HCT116 (cell line): ENCODE results near the gene OPN5. TPM values are rescaled to one million over a fixed set of nuclear protein-coding genes. Genes with fewer than 3 reads are reported as not detected.

Source experiments
- ATAC-seq: fragments of 200-7000 bp; cut with Tn5 transposase; 2 replicates; pipeline ENCODE4 v1.9.1; 2020; ENCODE audit warnings: mild to moderate bottlenecking, moderate library complexity
- Bru-seq: library from RNA; stranded (reverse); fragments of 400-500 nt; gene quantifications from one replicate; lab custom pipeline; 2021; lab: Mats Ljungman, UMichigan
- BruChase-seq, 2 experiments: library from RNA; stranded (reverse); fragments of 400-500 nt; gene quantifications; one replicate each; lab custom pipeline; 2021; lab: Mats Ljungman, UMichigan
- BruUV-seq: library from RNA; stranded (reverse); fragments of 400-500 nt; replicated peaks from 2 replicates; lab custom pipeline; 2021; lab: Mats Ljungman, UMichigan
- CTCF ChIA-PET: fragments of 300-600 bp; sonication (Branson Sonifier 250); formaldehyde crosslinking; loops from one replicate; lab custom pipeline; 2021; ENCODE audit warnings: antibody characterized with exemption; lab: Charles Lee
- POLR2A ChIA-PET: fragments of 300-600, 350-600 bp; sonication (Branson Sonifier 250); formaldehyde crosslinking; loops from one replicate; lab custom pipeline; 2021; ENCODE audit warnings: antibody characterized with exemption; lab: Charles Lee
- RAD21 ChIA-PET, 2 experiments: fragments of 300-600 bp; sonication (Branson Sonifier 250); formaldehyde crosslinking; loops; one replicate each; lab custom pipeline; 2023; ENCODE audit warnings: low total read pairs in 2 of 2; ENCODE audit not compliant: uncharacterized antibody in 2 of 2, unreplicated experiment in 2 of 2, low non-redundant PET in 1 of 2; lab: Charles Lee
- DNase-seq: peaks from one replicate; pipeline ENCODE4 v3.0.0-alpha.2; 2010; ENCODE audit warnings: low read depth, low spot score
- H2AFZ ChIP-seq: fragments of 200-600 bp; shearing (Covaris generic), sonication (generic); 2 replicates; pipeline ENCODE4 v1.6.1; 2017; ENCODE audit warnings: low read depth, mixed run types, mixed read lengths, antibody characterized with exemption, low read length; ENCODE audit not compliant: poor library complexity, severe bottlenecking
- H3K27ac ChIP-seq: 2 replicates; pipeline ENCODE4 v1.5.1; 2012; ENCODE audit warnings: low read depth, low read length
- H3K27me3 ChIP-seq: fragments of 200-600 bp; sonication (generic); 2 replicates; pipeline ENCODE4 v1.6.1; 2016; ENCODE audit warnings: mixed run types, low read length, mixed read lengths; ENCODE audit not compliant: insufficient read depth
- H3K36me3 ChIP-seq, 2 experiments: fragments of 200-500 bp in 1 of 2; fragments of 200-600 bp in 1 of 2; sonication (Bioruptor generic) in 1 of 2; sonication (generic) in 1 of 2; 2 replicates each; pipeline versions ENCODE4 v1.5.1 to v1.6.1; 2014 to 2016; ENCODE audit warnings: low read length in 2 of 2, inconsistent platforms in 1 of 2, mixed read lengths in 1 of 2, mixed run types in 1 of 2; ENCODE audit not compliant: insufficient read depth in 2 of 2, control insufficient read depth in 1 of 2
- H3K4me1 ChIP-seq, 2 experiments: fragments of 200-600 bp in 1 of 2; sonication (generic) in 1 of 2; 2 replicates each; pipeline versions ENCODE4 v1.5.1 to v1.6.1; 2012 to 2017; ENCODE audit warnings: low read length in 2 of 2, inconsistent platforms in 1 of 2, mild to moderate bottlenecking in 1 of 2, mixed read lengths in 1 of 2, mixed run types in 1 of 2, moderate library complexity in 1 of 2; ENCODE audit not compliant: insufficient read depth in 2 of 2, control insufficient read depth in 1 of 2
- H3K4me2 ChIP-seq: fragments of 200-600 bp; sonication (generic); 2 replicates; pipeline ENCODE4 v1.6.1; 2017; ENCODE audit warnings: mixed run types, low read length, mixed read lengths
- H3K4me3 ChIP-seq, 2 experiments: fragments of 200-600 bp in 1 of 2; sonication (generic) in 1 of 2; replicated peaks in 1 of 2; 2 replicates each; pipeline ENCODE4 v1.5.1; 2011 to 2016; ENCODE audit warnings: low read length in 2 of 2, control low read depth in 1 of 2, low read depth in 1 of 2, mild to moderate bottlenecking in 1 of 2, mixed read lengths in 1 of 2, mixed run types in 1 of 2
- H3K79me2 ChIP-seq: fragments of 200-600 bp; sonication (generic); 2 replicates; pipeline ENCODE4 v1.6.1; 2017; ENCODE audit warnings: mild to moderate bottlenecking, mixed run types, low read length, moderate library complexity, mixed read lengths; ENCODE audit not compliant: insufficient read depth
- H3K9ac ChIP-seq: fragments of 200-600 bp; sonication (generic); 2 replicates; pipeline ENCODE4 v1.6.1; 2016; ENCODE audit warnings: low read length, mixed read lengths
- H3K9me2 ChIP-seq: fragments of 200-600 bp; sonication (generic), shearing (Covaris generic); 2 replicates; pipeline ENCODE4 v1.6.1; 2017; ENCODE audit warnings: mixed run types, mild to moderate bottlenecking, moderate library complexity; ENCODE audit not compliant: insufficient read depth
- H3K9me3 ChIP-seq, 2 experiments: fragments of 200-500 bp in 1 of 2; fragments of 200-600 bp in 1 of 2; sonication (Bioruptor generic) in 1 of 2; sonication (generic) in 1 of 2; 2 replicates each; pipeline ENCODE4 v1.6.1; 2014 to 2017; ENCODE audit warnings: low read length in 2 of 2, mixed read lengths in 2 of 2, inconsistent platforms in 1 of 2, low read depth in 1 of 2, mild to moderate bottlenecking in 1 of 2, mixed run types in 1 of 2, moderate library complexity in 1 of 2; ENCODE audit not compliant: control insufficient read depth in 1 of 2, insufficient read depth in 1 of 2
- H4K20me1 ChIP-seq: fragments of 200-600 bp; sonication (generic), shearing (Covaris generic); 2 replicates; pipeline ENCODE4 v1.6.1; 2017; ENCODE audit warnings: mixed run types, mild to moderate bottlenecking, moderate library complexity; ENCODE audit not compliant: insufficient read depth
- CBX3 ChIP-seq: IDR thresholded peaks from 2 replicates; pipeline ENCODE4 v1.6.1; 2012; ENCODE audit warnings: low read depth
- CEBPB ChIP-seq: IDR thresholded peaks from 2 replicates; pipeline ENCODE4 v1.6.1; 2012; ENCODE audit warnings: low read depth
- EGR1 ChIP-seq: IDR thresholded peaks from 2 replicates; pipeline ENCODE4 v1.6.1; 2012; ENCODE audit warnings: low read depth
- EZH2 ChIP-seq: fragments of 200-600 bp; sonication (generic); IDR thresholded peaks from 2 replicates; pipeline ENCODE4 v1.6.1; 2017; ENCODE audit warnings: antibody characterized with exemption, mixed run types
- JUND ChIP-seq: IDR thresholded peaks from 2 replicates; pipeline ENCODE4 v1.6.1; 2012
- RAD21 ChIP-seq: IDR thresholded peaks from 2 replicates; pipeline ENCODE4 v1.6.1; 2012; ENCODE audit warnings: low read depth, mild to moderate bottlenecking
- SIN3A ChIP-seq: IDR thresholded peaks from 2 replicates; pipeline ENCODE4 v1.6.1; 2012; ENCODE audit warnings: low read depth
- SP1 ChIP-seq: IDR thresholded peaks from 2 replicates; pipeline ENCODE4 v1.6.1; 2012; ENCODE audit warnings: low read depth
- SRF ChIP-seq: IDR thresholded peaks from 2 replicates; pipeline ENCODE4 v1.6.1; 2012; ENCODE audit warnings: low read depth
- TCF7L2 ChIP-seq: IDR thresholded peaks from 2 replicates; pipeline ENCODE4 v1.7.0; 2011; ENCODE audit warnings: borderline replicate concordance, inconsistent platforms; ENCODE audit not compliant: insufficient read depth, insufficient read length; ENCODE audit errors: extremely low read depth
- YY1 ChIP-seq: IDR thresholded peaks from 2 replicates; pipeline ENCODE4 v1.6.1; 2011; ENCODE audit warnings: low read length, low read depth, moderate library complexity, mild to moderate bottlenecking; ENCODE audit not compliant: insufficient replicate concordance; ENCODE audit errors: extremely low read depth
- ZFX ChIP-seq: fragments of 450-650 bp; IDR thresholded peaks from 2 replicates; pipeline ENCODE4 v1.6.1; 2017
- ZNF274 ChIP-seq: fragments of 200-500 bp; sonication (Bioruptor generic); IDR thresholded peaks from 2 replicates; pipeline ENCODE4 v1.6.1; 2014; ENCODE audit warnings: mild to moderate bottlenecking, low read depth, low read length, inconsistent platforms
- intact Hi-C: fragments of 100-400 bp; cut with micrococcal nuclease; formaldehyde crosslinking; loops from 2 replicates; pipeline ENCODE4 v1.10.0; 2022
- long read RNA-seq: library from polyadenylated mRNA; unstranded; transcript quantifications from one replicate; pipeline ENCODE4 v2.0.0, GENCODE V29; 2021; ENCODE audit not compliant: unreplicated experiment
- polyA plus RNA-seq: library from polyadenylated mRNA; unstranded; fragments of >200 nt; gene quantifications from 2 replicates; pipeline ENCODE4 v1.2.1, GENCODE V29; 2012; ENCODE audit warnings: missing spikeins
- total RNA-seq: library from RNA; stranded (reverse); gene quantifications from one replicate; pipeline ENCODE4 v1.2.1, GENCODE V29; 2021; ENCODE audit not compliant: unreplicated experiment
- TF ChIP-seq, protein P1 (sequence below): IDR thresholded peaks from 2 replicates; pipeline ENCODE4 v1.6.1; 2012
- TF ChIP-seq, protein P2 (sequence below), 3 experiments: fragments of 200-600 bp in 1 of 3; sonication (generic) in 1 of 3; IDR thresholded peaks in 2 of 3; conservative IDR thresholded peaks in 1 of 3; 2 replicates each; pipeline ENCODE4 v1.5.1; 2012 to 2017; ENCODE audit warnings: low read depth in 2 of 3, low read length in 2 of 3, antibody characterized with exemption in 1 of 3, borderline replicate concordance in 1 of 3, control low read depth in 1 of 3, mild to moderate bottlenecking in 1 of 3, mixed read lengths in 1 of 3, mixed run types in 1 of 3, moderate library complexity in 1 of 3; ENCODE audit not compliant: insufficient read depth in 1 of 3

Gene OPN5, protein sequence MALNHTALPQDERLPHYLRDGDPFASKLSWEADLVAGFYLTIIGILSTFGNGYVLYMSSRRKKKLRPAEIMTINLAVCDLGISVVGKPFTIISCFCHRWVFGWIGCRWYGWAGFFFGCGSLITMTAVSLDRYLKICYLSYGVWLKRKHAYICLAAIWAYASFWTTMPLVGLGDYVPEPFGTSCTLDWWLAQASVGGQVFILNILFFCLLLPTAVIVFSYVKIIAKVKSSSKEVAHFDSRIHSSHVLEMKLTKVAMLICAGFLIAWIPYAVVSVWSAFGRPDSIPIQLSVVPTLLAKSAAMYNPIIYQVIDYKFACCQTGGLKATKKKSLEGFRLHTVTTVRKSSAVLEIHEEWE
- total RNA-seq (not detected), Bru-seq, nascent RNA (percentile 8 among the genes with signal in this experiment), BruChase-seq, experiment 1, labeled RNA remaining after a 6-hour chase (percentile 8 among the genes with signal in this experiment), BruChase-seq, experiment 2, labeled RNA remaining after a 2-hour chase (percentile 4 among the genes with signal in this experiment)
- not detected in 2 replicates for polyA plus RNA-seq
- long read RNA-seq: 0 reads

GRCh38 chr6:47781732-47782131, at the start of gene OPN5:
Gene OPN5 (plus strand): TSS chr6:47782032. CDS start chr6:47782067, 35 bp downstream.
- Histone ChIP-seq H3K27ac (no peak within 1 kb of the TSS), H3K79me2 (no peaks in the 10 kb centered on the region), H3K9me3 (no peaks in the 10 kb centered on the region), H3K9me2 (no peaks in the 10 kb centered on the region), H3K27me3 (no peaks in the 10 kb centered on the region), H3K9ac (no peak within 1 kb of the TSS), H4K20me1 (no peaks in the 10 kb centered on the region), H3K4me2 (peak within 1 kb of the TSS; percentile 66), H2AFZ (peak within 1 kb of the TSS; percentile 99), H3K4me3 (no peak within 1 kb of the TSS), H3K4me1 (peaks cover 0 to 13% of the 10 kb centered on the region in 2 experiments; a peak in 1 of 4 replicates), H3K36me3 (no peaks in the 10 kb centered on the region)
- intact Hi-C loops: loop anchor here (10.0 kb wide), 1 partner anchor 1833 kb away; no protein-coding TSS in a partner anchor
- BruUV-seq: no TSS peak
- CTCF ChIA-PET: interaction anchor here (0.6 to 3.0 kb wide), 5 partner anchors 8 to 1629 kb away, joined by 3 to 55 read pairs (median 9); no protein-coding TSS in a partner anchor
- RAD21 ChIA-PET: interaction anchor here in 1 of 2 experiments (1.9 kb wide), 1 partner anchor 151 kb away, joined by 8 read pairs; no protein-coding TSS in a partner anchor
- no peak for TF ChIP-seq EZH2
- TF ChIP-seq SIN3A: no peak
- TF ChIP-seq SP1: no peak
- TF ChIP-seq, protein P1, sequence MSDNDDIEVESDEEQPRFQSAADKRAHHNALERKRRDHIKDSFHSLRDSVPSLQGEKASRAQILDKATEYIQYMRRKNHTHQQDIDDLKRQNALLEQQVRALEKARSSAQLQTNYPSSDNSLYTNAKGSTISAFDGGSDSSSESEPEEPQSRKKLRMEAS: no peak
- no peak for TF ChIP-seq CBX3
- no peak for TF ChIP-seq EGR1
- no peak for TF ChIP-seq ZNF274
- no peak for TF ChIP-seq CEBPB
- no peak for TF ChIP-seq JUND
- no peak for TF ChIP-seq TCF7L2
- no peak for TF ChIP-seq RAD21
- no peak for TF ChIP-seq YY1
- no peak for TF ChIP-seq SRF
- TF ChIP-seq, protein P2, sequence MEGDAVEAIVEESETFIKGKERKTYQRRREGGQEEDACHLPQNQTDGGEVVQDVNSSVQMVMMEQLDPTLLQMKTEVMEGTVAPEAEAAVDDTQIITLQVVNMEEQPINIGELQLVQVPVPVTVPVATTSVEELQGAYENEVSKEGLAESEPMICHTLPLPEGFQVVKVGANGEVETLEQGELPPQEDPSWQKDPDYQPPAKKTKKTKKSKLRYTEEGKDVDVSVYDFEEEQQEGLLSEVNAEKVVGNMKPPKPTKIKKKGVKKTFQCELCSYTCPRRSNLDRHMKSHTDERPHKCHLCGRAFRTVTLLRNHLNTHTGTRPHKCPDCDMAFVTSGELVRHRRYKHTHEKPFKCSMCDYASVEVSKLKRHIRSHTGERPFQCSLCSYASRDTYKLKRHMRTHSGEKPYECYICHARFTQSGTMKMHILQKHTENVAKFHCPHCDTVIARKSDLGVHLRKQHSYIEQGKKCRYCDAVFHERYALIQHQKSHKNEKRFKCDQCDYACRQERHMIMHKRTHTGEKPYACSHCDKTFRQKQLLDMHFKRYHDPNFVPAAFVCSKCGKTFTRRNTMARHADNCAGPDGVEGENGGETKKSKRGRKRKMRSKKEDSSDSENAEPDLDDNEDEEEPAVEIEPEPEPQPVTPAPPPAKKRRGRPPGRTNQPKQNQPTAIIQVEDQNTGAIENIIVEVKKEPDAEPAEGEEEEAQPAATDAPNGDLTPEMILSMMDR (IDR thresholded peaks at IDR 0.05 in 2 of 3, conservative IDR thresholded peaks at IDR 0.05 in 1 of 3; ENCODE audit: borderline replicate concordance in 1 of 3, insufficient read depth in 1 of 3, low read depth in 2 of 3, low read length in 2 of 3): no peak
- TF ChIP-seq ZFX: no peak
- ATAC-seq: no peak
- POLR2A ChIA-PET: no interaction called here
- DNase-seq: no peak
